HG03159 (cell line): ENCODE data around the gene FHAD1.
"Not testable (repeated sequence)": the region's sequence is repeated elsewhere in the genome, so short reads cannot be mapped to it uniquely, and the experiment has no call there.

Source experiments
- ATAC-seq: cut with Tn5 transposase; IDR thresholded peaks from one replicate; pipeline ENCODE4 v1.9.1; 2021; ENCODE audit warnings: mild to moderate bottlenecking, moderate library complexity; ENCODE audit not compliant: unreplicated experiment

Gene FHAD1

GRCh38 chr1:15412175-15412800 is 165.3 kb downstream of the FHAD1 start:
- ATAC-seq = no peak

- no peak for ATAC-seq
These were observed 165.8 kb downstream of the FHAD1 start for GRCh38 chr1:15412843-15413242.

- ATAC-seq = no peak
These were observed 166.8 kb downstream of the FHAD1 start for GRCh38 chr1:15413563-15414444.

GRCh38 chr1:15414445-15414983 is 167.5 kb downstream of the FHAD1 start:
- ATAC-seq = no peak

- ATAC-seq = peak; percentile 50
These were observed 170.3 kb downstream of the FHAD1 start for GRCh38 chr1:15417059-15417934.

DNA sequence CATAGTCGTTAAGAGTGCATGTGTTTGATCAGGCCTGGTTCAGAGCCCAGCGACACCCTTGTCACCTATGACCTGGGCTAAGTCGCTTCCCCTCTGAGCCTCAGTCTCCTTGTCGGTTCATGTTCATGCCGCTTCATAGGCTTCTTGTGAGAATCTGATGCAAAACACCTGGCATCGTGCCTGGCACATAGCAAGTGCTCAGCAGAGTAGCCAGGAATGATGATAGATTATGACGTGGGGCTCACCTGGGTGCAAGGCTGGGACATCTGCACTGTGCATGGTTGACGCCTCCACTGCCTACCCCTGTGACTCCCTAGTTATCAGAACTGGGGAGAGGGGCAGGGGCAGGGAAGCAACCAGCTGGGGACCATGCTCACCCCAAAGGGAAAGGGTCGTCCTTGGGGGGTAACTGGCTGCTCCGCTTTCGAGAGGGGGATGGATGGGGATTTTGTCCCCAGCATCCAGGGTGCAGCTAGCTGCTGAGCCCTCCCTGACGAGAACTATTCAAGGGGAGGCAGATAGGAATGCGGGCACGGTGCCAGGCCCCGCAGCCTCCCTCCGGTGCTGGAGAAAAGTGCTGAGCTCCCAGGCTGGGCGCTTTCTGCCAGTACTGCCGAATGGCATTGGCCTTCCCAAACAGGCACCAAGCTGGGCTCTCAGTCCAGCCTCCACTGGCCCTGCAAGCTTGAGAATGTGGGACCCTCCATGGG is 171.9 kb downstream of the FHAD1 start:
- ATAC-seq = no peak

GRCh38 chr1:15420853-15421465 is 173.9 kb downstream of the FHAD1 start:
- ATAC-seq = no peak

GRCh38 chr1:15422871-15423270 is 175.8 kb downstream of the FHAD1 start:
- no peak for ATAC-seq

DNA sequence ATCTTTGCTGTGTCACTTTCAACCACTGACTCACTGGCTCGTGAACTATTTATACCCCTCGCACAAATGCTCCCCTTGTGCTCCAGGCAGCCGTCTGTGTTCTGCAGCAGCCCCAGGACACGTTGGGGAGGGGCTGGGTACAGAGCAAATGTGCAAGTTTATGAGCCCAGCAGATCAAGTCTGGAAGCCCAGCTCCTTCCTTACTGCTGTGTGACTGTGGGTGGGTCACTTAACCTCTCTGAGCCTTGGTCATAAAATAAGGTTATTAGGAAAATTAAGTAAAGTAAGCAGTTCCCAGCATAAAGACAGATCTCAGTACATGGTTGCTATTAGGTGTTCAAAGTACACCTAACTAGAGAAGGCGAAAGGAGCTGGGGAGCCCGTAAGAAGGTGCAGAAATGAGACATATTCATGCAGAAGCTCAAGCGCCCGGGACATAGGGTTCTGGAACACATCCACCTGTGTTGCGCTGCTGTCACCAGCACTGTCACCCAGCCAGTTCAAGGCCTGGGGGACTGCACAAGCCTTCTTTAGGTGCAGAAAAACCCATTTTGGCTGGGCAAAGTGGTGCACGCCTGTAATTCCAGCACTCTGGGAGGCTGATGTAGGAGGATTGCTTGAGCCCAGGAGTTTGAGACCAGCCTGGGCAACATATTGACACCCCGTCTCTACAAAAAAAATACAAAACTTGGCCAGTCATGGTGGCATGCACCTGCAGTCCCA is 176.5 kb downstream of the FHAD1 start:
- no peak for ATAC-seq

DNA sequence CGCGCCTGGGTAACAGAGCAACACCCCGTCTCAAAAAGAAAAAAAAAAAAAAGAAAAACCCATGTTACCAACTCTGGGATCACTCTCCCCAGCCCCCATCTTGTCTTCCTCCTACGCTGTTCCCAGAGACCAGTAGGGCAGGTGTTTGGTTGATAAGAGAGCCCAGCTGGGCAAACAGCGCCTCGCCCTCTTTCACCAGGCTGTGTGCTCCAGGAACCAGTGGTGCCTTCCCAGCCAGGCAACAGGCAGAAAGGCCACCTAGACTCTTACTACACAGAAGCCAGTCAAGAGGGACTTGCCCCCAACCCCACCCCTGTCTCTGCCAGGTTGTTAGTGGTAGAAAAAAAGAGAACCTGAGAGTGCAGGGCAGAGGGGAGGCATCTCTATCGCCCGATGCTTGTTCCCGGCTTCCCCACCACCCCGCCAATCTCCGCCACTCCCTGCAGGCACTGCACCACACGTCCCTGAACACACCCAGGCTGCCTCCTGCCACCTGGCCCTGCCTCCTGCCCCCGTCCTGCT is 177.2 kb downstream of the FHAD1 start:
- no peak for ATAC-seq

DNA sequence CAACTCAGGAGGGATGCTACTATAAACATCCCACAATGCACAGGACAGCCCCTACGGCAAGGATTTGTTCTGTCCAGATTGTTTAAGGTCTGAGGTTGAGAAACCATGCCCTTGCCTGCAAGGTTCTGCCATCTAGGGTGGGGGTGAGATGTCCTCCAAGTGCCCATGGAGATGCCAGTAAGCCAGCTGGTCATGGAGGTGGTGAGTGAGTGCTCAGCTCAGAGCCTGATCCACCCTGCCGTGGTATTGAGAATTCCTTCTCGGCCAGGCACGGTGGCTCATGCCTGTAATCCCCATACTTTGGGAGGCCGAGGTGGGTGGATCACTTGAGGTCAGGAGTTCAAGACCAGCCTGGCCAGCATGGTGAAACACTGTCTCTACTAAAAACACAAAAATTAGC is 178.0 kb downstream of the FHAD1 start:
- no peak for ATAC-seq

GRCh38 chr1:15425521-15425920 is 178.5 kb downstream of the FHAD1 start:
- ATAC-seq = no peak

DNA sequence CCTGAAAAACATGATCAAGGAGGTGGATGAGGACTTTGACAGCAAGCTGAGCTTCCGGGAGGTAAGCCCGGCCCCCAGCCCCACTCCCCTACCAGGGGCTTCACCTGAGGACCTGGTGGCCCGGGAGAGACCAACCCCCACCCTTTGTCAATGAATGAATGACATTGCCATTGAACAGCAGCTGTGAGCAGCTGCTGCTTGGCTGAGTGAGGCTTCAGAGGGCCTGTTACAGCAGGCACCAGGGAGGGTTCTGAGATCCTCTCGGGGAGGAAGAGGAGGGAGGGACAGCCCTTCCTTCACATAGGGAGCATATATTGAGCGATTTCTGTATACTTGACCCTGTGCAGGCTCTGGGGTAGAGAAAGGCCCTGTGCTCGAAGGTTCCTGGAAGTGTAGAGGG is 178.9 kb downstream of the FHAD1 start:
- no peak for ATAC-seq

GRCh38 chr1:15426492-15427279 is 179.7 kb downstream of the FHAD1 start:
- no peak for ATAC-seq

- no peak for ATAC-seq
These were observed 180.2 kb downstream of the FHAD1 start for GRCh38 chr1:15427280-15427666.

GRCh38 chr1:15428252-15428651 is 181.2 kb downstream of the FHAD1 start:
- not testable (repeated sequence) for ATAC-seq

DNA sequence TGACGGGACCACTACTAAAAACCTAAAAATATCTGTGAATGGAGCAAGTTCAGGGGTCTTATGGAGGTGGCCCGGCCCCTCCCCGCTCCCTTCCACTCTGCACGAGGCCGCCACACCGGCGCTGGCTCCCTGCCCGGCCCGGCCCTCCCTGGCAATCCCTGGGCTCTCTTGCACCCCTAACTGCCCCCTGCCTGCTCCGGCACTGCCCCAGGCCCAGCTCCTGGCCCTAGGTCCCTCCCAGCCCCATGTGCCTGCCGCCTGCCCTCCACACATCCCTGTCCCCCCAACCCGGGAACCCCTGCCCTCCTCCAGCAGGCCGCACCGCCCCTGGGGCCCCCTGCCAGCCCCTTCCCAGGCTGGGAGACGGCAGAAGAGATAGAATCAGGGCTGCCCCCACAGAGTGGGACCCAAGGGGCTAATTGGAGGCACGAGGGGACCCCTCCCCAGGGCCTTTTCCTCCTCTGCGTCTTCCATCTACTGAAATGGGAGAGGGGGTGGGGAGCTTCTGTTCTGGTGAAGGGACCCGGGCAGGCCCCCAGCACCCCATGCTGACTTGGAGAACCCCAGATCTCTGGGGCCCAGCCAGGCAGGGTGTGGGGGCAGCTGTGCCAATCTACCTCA is 181.9 kb downstream of the FHAD1 start:
- ATAC-seq = no peak

DNA sequence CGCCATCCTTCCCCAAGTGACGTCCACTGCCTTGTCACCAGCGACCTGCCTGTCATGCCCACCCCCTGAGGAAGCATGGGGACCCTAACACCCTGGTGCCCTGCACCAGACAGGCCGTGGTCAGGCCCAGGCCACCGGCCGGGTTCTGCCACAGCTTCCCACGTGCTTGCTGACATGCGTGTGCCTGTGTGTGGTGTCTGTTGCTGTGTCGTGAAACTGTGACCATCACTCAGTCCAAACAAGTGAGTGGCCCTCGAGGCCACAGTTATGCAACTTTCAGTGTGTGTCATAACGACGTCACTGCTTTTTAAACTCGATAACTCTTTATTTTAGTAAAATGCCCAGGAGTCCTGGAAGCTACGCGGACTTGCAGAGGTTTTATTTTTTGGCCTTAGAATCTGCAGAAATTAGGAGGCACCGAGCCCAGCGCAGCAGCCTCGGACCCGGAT is 182.7 kb downstream of the FHAD1 start:
- ATAC-seq = no peak
